HCT116 (cell line): ENCODE measurements around the gene PGS1. TPM values are rescaled to one million over a fixed set of nuclear protein-coding genes. Genes with fewer than 3 reads are reported as not detected.

Source experiments
- CTCF ChIP-seq, 3 experiments: fragments of 200-600 bp in 1 of 3; sonication (generic) in 1 of 3; IDR thresholded peaks in 2 of 3; conservative IDR thresholded peaks in 1 of 3; 2 replicates each; pipeline ENCODE4 v1.5.1; 2012 to 2017; ENCODE audit warnings: low read depth in 2 of 3, low read length in 2 of 3, antibody characterized with exemption in 1 of 3, borderline replicate concordance in 1 of 3, control low read depth in 1 of 3, mild to moderate bottlenecking in 1 of 3, mixed read lengths in 1 of 3, mixed run types in 1 of 3, moderate library complexity in 1 of 3; ENCODE audit not compliant: insufficient read depth in 1 of 3
- ELF1 ChIP-seq: IDR thresholded peaks from 2 replicates; pipeline ENCODE4 v1.6.1; 2012; ENCODE audit warnings: low read depth, borderline replicate concordance
- EZH2 ChIP-seq: fragments of 200-600 bp; sonication (generic); IDR thresholded peaks from 2 replicates; pipeline ENCODE4 v1.6.1; 2017; ENCODE audit warnings: antibody characterized with exemption, mixed run types
- FOSL1 ChIP-seq: IDR thresholded peaks from 2 replicates; pipeline ENCODE4 v1.6.1; 2012; ENCODE audit warnings: low read depth
- POLR2A ChIP-seq: IDR thresholded peaks from 2 replicates; pipeline ENCODE4 v1.7.0; 2011; ENCODE audit warnings: borderline replicate concordance; ENCODE audit not compliant: insufficient read depth, insufficient read length; ENCODE audit errors: extremely low read depth
- POLR2AphosphoS5 ChIP-seq: IDR thresholded peaks from 2 replicates; pipeline ENCODE4 v1.6.1; 2011; ENCODE audit warnings: mild to moderate bottlenecking, low read depth, low read length, moderate library complexity
- REST ChIP-seq: IDR thresholded peaks from 2 replicates; pipeline ENCODE4 v1.6.1; 2012; ENCODE audit warnings: low read depth
- SP1 ChIP-seq: IDR thresholded peaks from 2 replicates; pipeline ENCODE4 v1.6.1; 2012; ENCODE audit warnings: low read depth
- ZNF274 ChIP-seq: fragments of 200-500 bp; sonication (Bioruptor generic); IDR thresholded peaks from 2 replicates; pipeline ENCODE4 v1.6.1; 2014; ENCODE audit warnings: mild to moderate bottlenecking, low read depth, low read length, inconsistent platforms
- total RNA-seq: library from RNA; stranded (reverse); gene quantifications from one replicate; pipeline ENCODE4 v1.2.1, GENCODE V29; 2021; ENCODE audit not compliant: unreplicated experiment

The PGS1 gene
- total RNA-seq, 1 experiment from 2014 or later: 44.4 TPM

- TF ChIP-seq ZNF274: no peak
- TF ChIP-seq ELF1: no peak
- no peak for TF ChIP-seq SP1
- no peak for TF ChIP-seq CTCF (IDR thresholded peaks at IDR 0.05 in 2 of 3, conservative IDR thresholded peaks at IDR 0.05 in 1 of 3; ENCODE audit: borderline replicate concordance in 1 of 3, insufficient read depth in 1 of 3, low read depth in 2 of 3, low read length in 2 of 3)
- TF ChIP-seq EZH2: no peak
- TF ChIP-seq FOSL1: no peak
- TF ChIP-seq POLR2A: no peak
- TF ChIP-seq POLR2AphosphoS5: no peak
- TF ChIP-seq REST: no peak
Measured at GRCh38 chr17:78380370-78380769, 1.9 kb downstream of the PGS1 start (continued).
